HEK293 (cell line): ENCODE data around the gene RFPL2.

ENCODE experiments used
- CTCF ChIA-PET: fragments of 350-600 bp; formaldehyde crosslinking; extraction: SDS; loops from one replicate; lab custom pipeline; 2021; ENCODE audit warnings: antibody characterized with exemption; lab: Yijun Ruan, JAX
- POLR2A ChIA-PET: fragments of 300-600 bp; formaldehyde crosslinking; extraction: SDS; loops from one replicate; lab custom pipeline; 2020; ENCODE audit warnings: antibody characterized with exemption, inconsistent platforms; lab: Yijun Ruan, JAX
- H3K27ac ChIP-seq: fragments of 200-500 bp; sonication (Bioruptor generic); 2 replicates; pipeline ENCODE4 v1.5.1; 2014; ENCODE audit warnings: low read depth, low read length, control low read depth, inconsistent platforms; ENCODE audit errors: extremely low read depth
- H3K36me3 ChIP-seq, 2 experiments: fragments of 200-500 bp in 1 of 2; sonication (Bioruptor generic) in 1 of 2; 1 replicate in 1 of 2; 2 replicates in 1 of 2; pipeline ENCODE4 v1.5.1; 2014 to 2017; ENCODE audit warnings: inconsistent platforms in 2 of 2, low read length in 2 of 2; ENCODE audit not compliant: control insufficient read depth in 2 of 2, insufficient read depth in 1 of 2
- H3K4me1 ChIP-seq: fragments of 200-500 bp; sonication (Bioruptor generic); 2 replicates; pipeline ENCODE4 v1.5.1; 2014; ENCODE audit warnings: mild to moderate bottlenecking, low read length, inconsistent platforms; ENCODE audit not compliant: control insufficient read depth, insufficient read depth
- H3K4me3 ChIP-seq: 2 replicates; pipeline ENCODE4 v1.5.1; 2011; ENCODE audit warnings: low read depth, mild to moderate bottlenecking, control low read depth, low read length, moderate library complexity
- H3K9me3 ChIP-seq: fragments of 200-500 bp; sonication (Bioruptor generic); 2 replicates; pipeline ENCODE4 v1.5.1; 2014; ENCODE audit warnings: low read depth, low read length, inconsistent platforms; ENCODE audit not compliant: control insufficient read depth, insufficient read depth
- GLIS1 ChIP-seq: fragments of 450-650 bp; formaldehyde crosslinking; IDR thresholded peaks from 2 replicates; pipeline ENCODE4 v1.5.1; 2016; ENCODE audit warnings: missing biosample characterization, missing genetic modification characterization
- IKZF3 ChIP-seq: fragments of 450-650 bp; IDR thresholded peaks from 2 replicates; pipeline ENCODE4 v1.5.0; 2018; ENCODE audit warnings: missing biosample characterization, mild to moderate bottlenecking, missing genetic modification characterization, moderate library complexity
- MEIS1 ChIP-seq: sonication (generic); formaldehyde crosslinking; IDR thresholded peaks from 2 replicates; pipeline ENCODE4 v1.8.1; 2022; ENCODE audit warnings: missing genetic modification reagents, mild to moderate bottlenecking, borderline replicate concordance
- SCRT2 ChIP-seq: fragments of 450-650 bp; formaldehyde crosslinking; IDR thresholded peaks from 2 replicates; pipeline ENCODE4 v1.5.1; 2016; ENCODE audit warnings: missing biosample characterization, missing genetic modification characterization
- TCF7L2 ChIP-seq: IDR thresholded peaks from 2 replicates; pipeline ENCODE4 v1.6.1; 2011; ENCODE audit warnings: low read depth, mild to moderate bottlenecking, inconsistent platforms, low read length, moderate library complexity, borderline replicate concordance
- WT1 ChIP-seq: fragments of 450-650 bp; formaldehyde crosslinking; IDR thresholded peaks from 2 replicates; pipeline ENCODE4 v1.5.1; 2016; ENCODE audit warnings: missing biosample characterization, missing genetic modification characterization
- ZBTB8A ChIP-seq: fragments of 450-650 bp; formaldehyde crosslinking; IDR thresholded peaks from 2 replicates; pipeline ENCODE4 v1.5.1; 2016; ENCODE audit warnings: missing biosample characterization, missing genetic modification characterization
- ZNF114 ChIP-seq: fragments of 450-650 bp; formaldehyde crosslinking; IDR thresholded peaks from 2 replicates; pipeline ENCODE4 v1.5.0; 2017; ENCODE audit warnings: missing biosample characterization, missing genetic modification characterization
- ZNF19 ChIP-seq: fragments of 450-650 bp; formaldehyde crosslinking; IDR thresholded peaks from 2 replicates; pipeline ENCODE4; 2016; ENCODE audit warnings: missing biosample characterization, missing genetic modification characterization, low read depth
- ZNF214 ChIP-seq: fragments of 450-650 bp; formaldehyde crosslinking; IDR thresholded peaks from 2 replicates; pipeline ENCODE4 v1.5.1; 2017; ENCODE audit warnings: missing biosample characterization, mild to moderate bottlenecking, missing genetic modification characterization, borderline replicate concordance
- ZNF221 ChIP-seq: fragments of 450-650 bp; formaldehyde crosslinking; IDR thresholded peaks from 2 replicates; pipeline ENCODE4 v1.5.1; 2017; ENCODE audit warnings: missing biosample characterization, missing genetic modification characterization, borderline replicate concordance
- ZNF350 ChIP-seq: fragments of 450-650 bp; formaldehyde crosslinking; IDR thresholded peaks from 2 replicates; pipeline ENCODE4 v1.5.0; 2017; ENCODE audit warnings: missing biosample characterization, mild to moderate bottlenecking, missing genetic modification characterization
- ZNF416 ChIP-seq: fragments of 450-650 bp; formaldehyde crosslinking; IDR thresholded peaks from 2 replicates; pipeline ENCODE4 v1.5.1; 2016; ENCODE audit warnings: missing biosample characterization, missing genetic modification characterization
- ZNF423 ChIP-seq: fragments of 450-650 bp; formaldehyde crosslinking; IDR thresholded peaks from 2 replicates; pipeline ENCODE4 v1.5.1; 2016; ENCODE audit warnings: missing biosample characterization, missing genetic modification characterization
- ZNF530 ChIP-seq: fragments of 450-650 bp; formaldehyde crosslinking; IDR thresholded peaks from 2 replicates; pipeline ENCODE4 v1.5.1; 2016; ENCODE audit warnings: low read depth, missing biosample characterization, missing genetic modification characterization
- ZNF571 ChIP-seq: fragments of 450-650 bp; formaldehyde crosslinking; IDR thresholded peaks from 2 replicates; pipeline ENCODE4 v1.5.0; 2017; ENCODE audit warnings: missing biosample characterization, missing genetic modification characterization
- ZNF654 ChIP-seq: fragments of 450-650 bp; formaldehyde crosslinking; IDR thresholded peaks from 2 replicates; pipeline ENCODE4 v1.5.1; 2016; ENCODE audit warnings: low read depth, missing biosample characterization, missing genetic modification characterization
- ZNF664 ChIP-seq: fragments of 450-650 bp; formaldehyde crosslinking; IDR thresholded peaks from 2 replicates; pipeline ENCODE4 v1.5.1; 2016; ENCODE audit warnings: missing biosample characterization, missing genetic modification characterization
- ZNF791 ChIP-seq: fragments of 450-650 bp; formaldehyde crosslinking; IDR thresholded peaks from 2 replicates; pipeline ENCODE4 v1.5.1; 2016; ENCODE audit warnings: missing biosample characterization, missing genetic modification characterization
- TF ChIP-seq, protein P1 (sequence below): fragments of 450-650 bp; formaldehyde crosslinking; IDR thresholded peaks from 2 replicates; pipeline ENCODE4 v1.5.0; 2017; ENCODE audit warnings: missing biosample characterization, missing genetic modification characterization, borderline replicate concordance
- TF ChIP-seq, protein P2 (sequence below): fragments of 450-650 bp; formaldehyde crosslinking; IDR thresholded peaks from 2 replicates; pipeline ENCODE4 v1.5.1; 2016; ENCODE audit warnings: missing biosample characterization, missing genetic modification characterization, borderline replicate concordance
- TF ChIP-seq, protein P3 (sequence below): fragments of 450-650 bp; formaldehyde crosslinking; IDR thresholded peaks from 2 replicates; pipeline ENCODE4 v1.5.1; 2016; ENCODE audit warnings: missing biosample characterization, missing genetic modification characterization

The RFPL2 gene

DNA sequence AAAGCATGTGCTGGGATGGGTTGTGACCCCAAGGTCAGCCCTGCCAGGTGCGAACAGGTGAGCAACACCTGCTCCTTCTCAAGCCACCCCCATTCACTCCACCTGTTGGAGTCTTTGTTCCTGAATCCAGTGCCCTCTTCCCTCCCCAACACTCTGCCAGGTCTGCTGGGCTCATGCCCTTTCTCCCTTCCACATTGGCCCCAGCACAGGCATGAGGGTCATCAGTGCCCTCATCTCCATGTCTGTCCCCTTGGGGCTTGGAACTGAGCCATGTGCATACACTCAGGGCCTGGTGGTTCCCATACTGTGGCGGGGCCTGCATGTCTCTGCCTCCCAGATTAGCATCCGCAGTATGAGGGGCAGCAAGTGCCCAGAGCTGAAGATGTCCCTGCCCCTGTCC is 19.1 kb downstream of the RFPL2 start:
- POLR2A ChIA-PET, result no interaction called here

DNA sequence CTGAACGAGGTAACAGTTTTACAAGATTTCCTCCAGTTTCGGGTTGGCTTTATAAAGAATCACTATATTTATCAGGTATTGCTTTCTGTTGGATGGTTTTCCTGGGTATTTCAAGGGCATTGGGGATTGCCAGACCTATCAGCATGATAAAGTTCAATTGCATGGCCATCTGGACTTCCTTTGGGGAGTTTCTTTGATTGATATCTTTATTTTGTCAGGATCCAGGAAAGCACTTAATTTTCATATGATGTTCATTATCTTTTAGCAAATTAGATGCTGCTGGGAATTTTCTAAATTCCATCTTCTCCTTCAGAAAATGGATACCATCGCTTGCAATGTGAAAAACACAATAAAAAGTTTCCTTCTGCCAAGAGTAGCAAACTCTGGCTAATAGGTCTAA is 21.2 kb downstream of the RFPL2 start:
- TF ChIP-seq ZNF19, result no peak
- TF ChIP-seq ZNF214 (tag by site-specific recombination), result no peak
- TF ChIP-seq GLIS1 (tag by site-specific recombination), result no peak
- TF ChIP-seq, protein P1, sequence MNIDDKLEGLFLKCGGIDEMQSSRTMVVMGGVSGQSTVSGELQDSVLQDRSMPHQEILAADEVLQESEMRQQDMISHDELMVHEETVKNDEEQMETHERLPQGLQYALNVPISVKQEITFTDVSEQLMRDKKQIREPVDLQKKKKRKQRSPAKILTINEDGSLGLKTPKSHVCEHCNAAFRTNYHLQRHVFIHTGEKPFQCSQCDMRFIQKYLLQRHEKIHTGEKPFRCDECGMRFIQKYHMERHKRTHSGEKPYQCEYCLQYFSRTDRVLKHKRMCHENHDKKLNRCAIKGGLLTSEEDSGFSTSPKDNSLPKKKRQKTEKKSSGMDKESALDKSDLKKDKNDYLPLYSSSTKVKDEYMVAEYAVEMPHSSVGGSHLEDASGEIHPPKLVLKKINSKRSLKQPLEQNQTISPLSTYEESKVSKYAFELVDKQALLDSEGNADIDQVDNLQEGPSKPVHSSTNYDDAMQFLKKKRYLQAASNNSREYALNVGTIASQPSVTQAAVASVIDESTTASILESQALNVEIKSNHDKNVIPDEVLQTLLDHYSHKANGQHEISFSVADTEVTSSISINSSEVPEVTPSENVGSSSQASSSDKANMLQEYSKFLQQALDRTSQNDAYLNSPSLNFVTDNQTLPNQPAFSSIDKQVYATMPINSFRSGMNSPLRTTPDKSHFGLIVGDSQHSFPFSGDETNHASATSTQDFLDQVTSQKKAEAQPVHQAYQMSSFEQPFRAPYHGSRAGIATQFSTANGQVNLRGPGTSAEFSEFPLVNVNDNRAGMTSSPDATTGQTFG (tag by site-specific recombination), result no peak
- TF ChIP-seq ZNF114, result no peak
- TF ChIP-seq ZNF654 (tag by site-specific recombination), result no peak
- TF ChIP-seq, protein P2, sequence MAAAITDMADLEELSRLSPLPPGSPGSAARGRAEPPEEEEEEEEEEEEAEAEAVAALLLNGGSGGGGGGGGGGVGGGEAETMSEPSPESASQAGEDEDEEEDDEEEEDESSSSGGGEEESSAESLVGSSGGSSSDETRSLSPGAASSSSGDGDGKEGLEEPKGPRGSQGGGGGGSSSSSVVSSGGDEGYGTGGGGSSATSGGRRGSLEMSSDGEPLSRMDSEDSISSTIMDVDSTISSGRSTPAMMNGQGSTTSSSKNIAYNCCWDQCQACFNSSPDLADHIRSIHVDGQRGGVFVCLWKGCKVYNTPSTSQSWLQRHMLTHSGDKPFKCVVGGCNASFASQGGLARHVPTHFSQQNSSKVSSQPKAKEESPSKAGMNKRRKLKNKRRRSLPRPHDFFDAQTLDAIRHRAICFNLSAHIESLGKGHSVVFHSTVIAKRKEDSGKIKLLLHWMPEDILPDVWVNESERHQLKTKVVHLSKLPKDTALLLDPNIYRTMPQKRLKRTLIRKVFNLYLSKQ (tag by site-specific recombination), result no peak
- no peak for TF ChIP-seq ZNF423 (tag by site-specific recombination)
- TF ChIP-seq ZNF350 (tag by site-specific recombination), result no peak
- TF ChIP-seq ZNF571 (tag by site-specific recombination), result no peak
- no peak for TF ChIP-seq MEIS1 (CRISPR knock-in tag)
- no peak for TF ChIP-seq WT1 (tag by site-specific recombination)
- TF ChIP-seq ZBTB8A (tag by site-specific recombination), result no peak
- no peak for TF ChIP-seq ZNF530 (tag by site-specific recombination)
- no peak for TF ChIP-seq ZNF221
- TF ChIP-seq, protein P3, sequence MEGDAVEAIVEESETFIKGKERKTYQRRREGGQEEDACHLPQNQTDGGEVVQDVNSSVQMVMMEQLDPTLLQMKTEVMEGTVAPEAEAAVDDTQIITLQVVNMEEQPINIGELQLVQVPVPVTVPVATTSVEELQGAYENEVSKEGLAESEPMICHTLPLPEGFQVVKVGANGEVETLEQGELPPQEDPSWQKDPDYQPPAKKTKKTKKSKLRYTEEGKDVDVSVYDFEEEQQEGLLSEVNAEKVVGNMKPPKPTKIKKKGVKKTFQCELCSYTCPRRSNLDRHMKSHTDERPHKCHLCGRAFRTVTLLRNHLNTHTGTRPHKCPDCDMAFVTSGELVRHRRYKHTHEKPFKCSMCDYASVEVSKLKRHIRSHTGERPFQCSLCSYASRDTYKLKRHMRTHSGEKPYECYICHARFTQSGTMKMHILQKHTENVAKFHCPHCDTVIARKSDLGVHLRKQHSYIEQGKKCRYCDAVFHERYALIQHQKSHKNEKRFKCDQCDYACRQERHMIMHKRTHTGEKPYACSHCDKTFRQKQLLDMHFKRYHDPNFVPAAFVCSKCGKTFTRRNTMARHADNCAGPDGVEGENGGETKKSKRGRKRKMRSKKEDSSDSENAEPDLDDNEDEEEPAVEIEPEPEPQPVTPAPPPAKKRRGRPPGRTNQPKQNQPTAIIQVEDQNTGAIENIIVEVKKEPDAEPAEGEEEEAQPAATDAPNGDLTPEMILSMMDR (tag by site-specific recombination), result no peak
- TF ChIP-seq ZNF791 (tag by site-specific recombination), result no peak
- TF ChIP-seq IKZF3 (tag by site-specific recombination), result no peak
- TF ChIP-seq TCF7L2, result no peak
- POLR2A ChIA-PET, result interaction anchor here (0.8 kb wide), 1 partner anchor 10 kb away, joined by 4 read pairs; no protein-coding TSS in a partner anchor
- H3K9me3 ChIP-seq, result no peaks in the 10 kb centered on the region
- no peak overlapping the region for H3K27ac ChIP-seq
- no peak overlapping the region for H3K4me3 ChIP-seq
- no peaks in the 10 kb centered on the region for H3K36me3 ChIP-seq
- no peaks in the 10 kb centered on the region for H3K4me1 ChIP-seq
- CTCF ChIA-PET, result no interaction called here

More for the DNA sequence above, 19.1 kb downstream of the RFPL2 start:
- TF ChIP-seq ZNF664 (tag by site-specific recombination) (no peak), ZNF416 (no peak), SCRT2 (tag by site-specific recombination) (0 out of 2 replicates have a peak, but pooled peaks have one; percentile 28)
- TF ChIP-seq, all 188 proteins: peak for 1
- no peaks in the 10 kb centered on the region for H3K36me3 ChIP-seq
- H3K4me1 ChIP-seq, result no peaks in the 10 kb centered on the region
- no peak overlapping the region for H3K27ac ChIP-seq
- CTCF ChIA-PET, result no interaction called here
- H3K9me3 ChIP-seq, result no peaks in the 10 kb centered on the region
- no peak overlapping the region for H3K4me3 ChIP-seq
